ENCODE measurements around the gene RNF166. TPM values are rescaled to one million over a fixed set of nuclear protein-coding genes. Genes with fewer than 3 reads are reported as not detected.

RNF166 gene
- total and polyA plus RNA-seq, 2 of the 13 experiments (the other 11 are each of a cell fraction or from before 2014, with no cell fraction given), result 21.4 to 23.0 TPM

DNA sequence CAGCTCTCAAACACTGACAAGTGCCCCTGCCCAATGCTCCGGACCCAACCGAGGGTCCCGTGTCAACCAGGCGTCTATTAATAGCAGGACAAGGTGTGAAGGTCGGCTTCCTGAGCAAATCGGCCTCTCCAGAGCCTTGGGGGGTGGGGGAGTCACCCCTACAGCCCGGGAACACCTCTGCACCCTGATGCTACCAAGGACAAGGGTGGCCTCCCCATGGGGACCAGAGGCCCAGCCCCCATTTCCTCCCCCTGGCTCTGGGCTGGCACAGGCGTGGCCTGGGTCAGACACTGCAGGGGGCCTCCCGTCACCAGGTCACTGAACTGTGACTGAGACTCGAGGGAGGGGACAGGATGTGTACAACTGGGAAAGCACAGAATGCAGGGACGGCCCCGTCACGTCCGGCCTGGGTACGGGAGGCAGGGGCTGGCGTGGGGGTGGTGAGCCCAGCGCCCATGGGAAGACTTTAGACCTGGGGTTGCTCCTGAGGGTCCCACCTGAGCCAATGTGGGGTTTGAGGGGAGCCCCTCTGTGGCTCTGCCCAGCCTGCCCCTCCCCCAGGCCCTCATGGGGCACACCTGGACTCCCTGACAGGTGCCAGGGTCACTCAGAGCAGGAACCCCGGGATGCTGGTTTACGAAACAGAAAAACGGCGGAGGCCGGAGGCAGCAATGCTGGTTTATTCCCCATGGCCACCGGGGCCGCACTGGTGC lies 54.8 kb downstream of the RNF166 start (continued):
- TF ChIP-seq PPARG (CRISPR knock-in tag; conservative IDR thresholded peaks at IDR 0.05) (peak; percentile 74; the same call in 1 of the 2 replicates), HDAC1 (CRISPR knock-in tag; IDR thresholded peaks at IDR 0.05) (peak; percentile 97), ZNF790 (CRISPR knock-in tag; IDR thresholded peaks at IDR 0.05; ENCODE audit: borderline replicate concordance) (no peak; the same call in 1 of the 2 replicates), ZNF253 (CRISPR knock-in tag; IDR thresholded peaks at IDR 0.05; ENCODE audit: borderline replicate concordance) (peak; percentile 71; the same call in 1 of the 2 replicates), RELA (CRISPR knock-in tag; IDR thresholded peaks at IDR 0.05) (no peak; the same call in 1 of the 2 replicates), CREM (IDR thresholded peaks at IDR 0.05) (peak; percentile 91), CREM (CRISPR knock-in tag; IDR thresholded peaks at IDR 0.05) (peak; percentile 31; the same call in 1 of the 2 replicates), NR2C2 (CRISPR knock-in tag; IDR thresholded peaks at IDR 0.05; ENCODE audit: borderline replicate concordance) (peak; percentile 91), ZNF569 (CRISPR knock-in tag; IDR thresholded peaks at IDR 0.05; ENCODE audit: borderline replicate concordance) (no peak; the same call in 1 of the 2 replicates), ZSCAN31 (CRISPR knock-in tag; IDR thresholded peaks at IDR 0.05; ENCODE audit: low read depth) (peak; percentile 72; the same call in 1 of the 2 replicates), FOSL1 (CRISPR knock-in tag; IDR thresholded peaks at IDR 0.05; ENCODE audit: borderline replicate concordance) (no peak; the same call in 1 of the 2 replicates), ZIK1 (CRISPR knock-in tag; IDR thresholded peaks at IDR 0.05; ENCODE audit: borderline replicate concordance, low read depth) (peak; percentile 13), HNF4A (CRISPR knock-in tag; IDR thresholded peaks at IDR 0.05) (peak; percentile 67), ZFP37 (CRISPR knock-in tag; IDR thresholded peaks at IDR 0.05; ENCODE audit: borderline replicate concordance) (no peak), ZNF501 (CRISPR knock-in tag; IDR thresholded peaks at IDR 0.05) (peak; percentile 88), XRCC5 (optimal IDR thresholded peaks at IDR 0.05; ENCODE audit: low read length) (peak; percentile 92), POLR2AphosphoS2 (IDR thresholded peaks at IDR 0.05; ENCODE audit: low read depth, low read length) (no peak), TSC22D2 (CRISPR knock-in tag; IDR thresholded peaks at IDR 0.05; ENCODE audit: borderline replicate concordance) (no peak), ZNF232 (CRISPR knock-in tag; IDR thresholded peaks at IDR 0.05; ENCODE audit: borderline replicate concordance) (peak; percentile 70; the same call in 1 of the 2 replicates)
- TF ChIP-seq, protein P1, sequence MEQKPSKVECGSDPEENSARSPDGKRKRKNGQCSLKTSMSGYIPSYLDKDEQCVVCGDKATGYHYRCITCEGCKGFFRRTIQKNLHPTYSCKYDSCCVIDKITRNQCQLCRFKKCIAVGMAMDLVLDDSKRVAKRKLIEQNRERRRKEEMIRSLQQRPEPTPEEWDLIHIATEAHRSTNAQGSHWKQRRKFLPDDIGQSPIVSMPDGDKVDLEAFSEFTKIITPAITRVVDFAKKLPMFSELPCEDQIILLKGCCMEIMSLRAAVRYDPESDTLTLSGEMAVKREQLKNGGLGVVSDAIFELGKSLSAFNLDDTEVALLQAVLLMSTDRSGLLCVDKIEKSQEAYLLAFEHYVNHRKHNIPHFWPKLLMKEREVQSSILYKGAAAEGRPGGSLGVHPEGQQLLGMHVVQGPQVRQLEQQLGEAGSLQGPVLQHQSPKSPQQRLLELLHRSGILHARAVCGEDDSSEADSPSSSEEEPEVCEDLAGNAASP (CRISPR knock-in tag; IDR thresholded peaks at IDR 0.05; ENCODE audit: borderline replicate concordance), result peak; percentile 89
- TF ChIP-seq, protein P2, sequence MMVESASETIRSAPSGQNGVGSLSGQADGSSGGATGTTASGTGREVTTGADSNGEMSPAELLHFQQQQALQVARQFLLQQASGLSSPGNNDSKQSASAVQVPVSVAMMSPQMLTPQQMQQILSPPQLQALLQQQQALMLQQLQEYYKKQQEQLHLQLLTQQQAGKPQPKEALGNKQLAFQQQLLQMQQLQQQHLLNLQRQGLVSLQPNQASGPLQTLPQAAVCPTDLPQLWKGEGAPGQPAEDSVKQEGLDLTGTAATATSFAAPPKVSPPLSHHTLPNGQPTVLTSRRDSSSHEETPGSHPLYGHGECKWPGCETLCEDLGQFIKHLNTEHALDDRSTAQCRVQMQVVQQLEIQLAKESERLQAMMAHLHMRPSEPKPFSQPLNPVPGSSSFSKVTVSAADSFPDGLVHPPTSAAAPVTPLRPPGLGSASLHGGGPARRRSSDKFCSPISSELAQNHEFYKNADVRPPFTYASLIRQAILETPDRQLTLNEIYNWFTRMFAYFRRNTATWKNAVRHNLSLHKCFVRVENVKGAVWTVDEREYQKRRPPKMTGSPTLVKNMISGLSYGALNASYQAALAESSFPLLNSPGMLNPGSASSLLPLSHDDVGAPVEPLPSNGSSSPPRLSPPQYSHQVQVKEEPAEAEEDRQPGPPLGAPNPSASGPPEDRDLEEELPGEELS (CRISPR knock-in tag; IDR thresholded peaks at IDR 0.05), result peak; percentile 95
- TF ChIP-seq, protein P3, sequence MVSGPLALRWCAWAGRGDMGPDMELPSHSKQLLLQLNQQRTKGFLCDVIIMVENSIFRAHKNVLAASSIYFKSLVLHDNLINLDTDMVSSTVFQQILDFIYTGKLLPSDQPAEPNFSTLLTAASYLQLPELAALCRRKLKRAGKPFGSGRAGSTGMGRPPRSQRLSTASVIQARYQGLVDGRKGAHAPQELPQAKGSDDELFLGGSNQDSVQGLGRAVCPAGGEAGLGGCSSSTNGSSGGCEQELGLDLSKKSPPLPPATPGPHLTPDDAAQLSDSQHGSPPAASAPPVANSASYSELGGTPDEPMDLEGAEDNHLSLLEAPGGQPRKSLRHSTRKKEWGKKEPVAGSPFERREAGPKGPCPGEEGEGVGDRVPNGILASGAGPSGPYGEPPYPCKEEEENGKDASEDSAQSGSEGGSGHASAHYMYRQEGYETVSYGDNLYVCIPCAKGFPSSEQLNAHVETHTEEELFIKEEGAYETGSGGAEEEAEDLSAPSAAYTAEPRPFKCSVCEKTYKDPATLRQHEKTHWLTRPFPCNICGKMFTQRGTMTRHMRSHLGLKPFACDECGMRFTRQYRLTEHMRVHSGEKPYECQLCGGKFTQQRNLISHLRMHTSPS (CRISPR knock-in tag; IDR thresholded peaks at IDR 0.05; ENCODE audit: low read depth), result peak; percentile 96
- TF ChIP-seq, protein P4, sequence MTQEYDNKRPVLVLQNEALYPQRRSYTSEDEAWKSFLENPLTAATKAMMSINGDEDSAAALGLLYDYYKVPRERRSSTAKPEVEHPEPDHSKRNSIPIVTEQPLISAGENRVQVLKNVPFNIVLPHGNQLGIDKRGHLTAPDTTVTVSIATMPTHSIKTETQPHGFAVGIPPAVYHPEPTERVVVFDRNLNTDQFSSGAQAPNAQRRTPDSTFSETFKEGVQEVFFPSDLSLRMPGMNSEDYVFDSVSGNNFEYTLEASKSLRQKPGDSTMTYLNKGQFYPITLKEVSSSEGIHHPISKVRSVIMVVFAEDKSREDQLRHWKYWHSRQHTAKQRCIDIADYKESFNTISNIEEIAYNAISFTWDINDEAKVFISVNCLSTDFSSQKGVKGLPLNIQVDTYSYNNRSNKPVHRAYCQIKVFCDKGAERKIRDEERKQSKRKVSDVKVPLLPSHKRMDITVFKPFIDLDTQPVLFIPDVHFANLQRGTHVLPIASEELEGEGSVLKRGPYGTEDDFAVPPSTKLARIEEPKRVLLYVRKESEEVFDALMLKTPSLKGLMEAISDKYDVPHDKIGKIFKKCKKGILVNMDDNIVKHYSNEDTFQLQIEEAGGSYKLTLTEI (CRISPR knock-in tag; conservative IDR thresholded peaks at IDR 0.05), result no peak
